BJ (cell line): ENCODE data around the gene DISP3. TPM values are rescaled to one million over a fixed set of nuclear protein-coding genes. Genes with fewer than 3 reads are reported as not detected.

Source experiments
- polyA plus RNA-seq: library from polyadenylated mRNA; depleted of rRNA; stranded (reverse); fragments of >200 nt; gene quantifications from 2 replicates; pipeline ENCODE4 v1.2.3, GENCODE V29; 2011; rRNA removed

The DISP3 gene
- polyA plus RNA-seq, 1 experiment, result 0.02 TPM

Other genes with a start within 250 kb of the DISP3 start
- 28.7 and 31.6 TPM in 2 replicates for gene MTOR, start 216.6 kb upstream of the DISP3 start, polyA plus RNA-seq
- gene UBIAD1, start 206.0 kb upstream of the DISP3 start, polyA plus RNA-seq, result 13.6 and 16.6 TPM in 2 replicates
- gene FBXO2, start 175.3 kb downstream of the DISP3 start, polyA plus RNA-seq, result 1.5 and 2.2 TPM in 2 replicates
- 15.1 and 24.4 TPM in 2 replicates for gene FBXO44, start 175.7 kb downstream of the DISP3 start, polyA plus RNA-seq
- 14.0 and 19.0 TPM in 2 replicates for gene FBXO6, start 185.0 kb downstream of the DISP3 start, polyA plus RNA-seq
- 49.5 and 77.1 TPM in 2 replicates for gene MAD2L2, start 202.0 kb downstream of the DISP3 start, polyA plus RNA-seq
- 0.01 TPM in 1 of 2 replicates, not detected in the other for gene DRAXIN, start 212.6 kb downstream of the DISP3 start, polyA plus RNA-seq